HepG2 (cell line): ENCODE results near the gene TBX15. TPM values are rescaled to one million over a fixed set of nuclear protein-coding genes. Genes with fewer than 3 reads are reported as not detected.
A peak's percentile ranks its signal among the peaks of the same experiment; 100 is the strongest.

Source experiments
- AHR ChIP-seq: IDR thresholded peaks from 2 replicates; pipeline ENCODE4 v1.6.1; 2018; ENCODE audit warnings: missing genetic modification reagents, missing compliant biosample characterization
- ATF7-NPFF ChIP-seq: sonication (generic); formaldehyde crosslinking; IDR thresholded peaks from 2 replicates; pipeline ENCODE4 v1.8.1; 2023; ENCODE audit warnings: mild to moderate bottlenecking, low read depth, missing genetic modification reagents, moderate library complexity
- EP300 ChIP-seq, 3 experiments: sonication (generic) in 1 of 3; formaldehyde crosslinking in 1 of 3; IDR thresholded peaks; 2 replicates each; pipeline versions ENCODE4 v1.5.1 to v1.6.1; 2011 to 2020; ENCODE audit warnings: low read depth in 2 of 3, low read length in 2 of 3, borderline replicate concordance in 1 of 3, improper control_type of control experiment in 1 of 3, mild to moderate bottlenecking in 1 of 3, missing genetic modification reagents in 1 of 3, moderate library complexity in 1 of 3
- KLF16 ChIP-seq, 2 experiments: sonication (generic) in 1 of 2; formaldehyde crosslinking in 1 of 2; IDR thresholded peaks; 2 replicates each; pipeline versions ENCODE4 v1.6.1 to v1.8.0; 2016 to 2023; ENCODE audit warnings: missing genetic modification reagents in 2 of 2, missing compliant biosample characterization in 1 of 2
- MEF2D ChIP-seq: sonication (generic); formaldehyde crosslinking; IDR thresholded peaks from 2 replicates; pipeline ENCODE4 v1.5.1; 2020; ENCODE audit warnings: mild to moderate bottlenecking, missing genetic modification reagents
- REXO4 ChIP-seq: sonication (generic); formaldehyde crosslinking; IDR thresholded peaks from 2 replicates; pipeline ENCODE4 v1.8.0; 2022; ENCODE audit warnings: missing genetic modification reagents, mild to moderate bottlenecking, borderline replicate concordance
- SSRP1 ChIP-seq: IDR thresholded peaks from 2 replicates; pipeline ENCODE4 v1.6.1; 2016; ENCODE audit warnings: control low read depth
- ZNF225 ChIP-seq: sonication (generic); formaldehyde crosslinking; IDR thresholded peaks from 2 replicates; pipeline ENCODE4 v1.4.0; 2020; ENCODE audit warnings: mild to moderate bottlenecking, missing genetic modification reagents
- ZNF230 ChIP-seq: sonication (generic); formaldehyde crosslinking; IDR thresholded peaks from 2 replicates; pipeline ENCODE4 v1.4.0; 2020; ENCODE audit warnings: mild to moderate bottlenecking, missing genetic modification reagents
- ZNF333 ChIP-seq: sonication (generic); formaldehyde crosslinking; IDR thresholded peaks from 2 replicates; pipeline ENCODE4 v1.4.0; 2020; ENCODE audit warnings: mild to moderate bottlenecking, missing genetic modification reagents, borderline replicate concordance
- ZNF577 ChIP-seq: sonication (generic); formaldehyde crosslinking; IDR thresholded peaks from 2 replicates; pipeline ENCODE4 v1.4.0; 2020; ENCODE audit warnings: mild to moderate bottlenecking, low read depth, missing genetic modification reagents, borderline replicate concordance
- ZNF776 ChIP-seq: sonication (generic); formaldehyde crosslinking; IDR thresholded peaks from 2 replicates; pipeline ENCODE4 v1.4.0; 2020; ENCODE audit warnings: mild to moderate bottlenecking, missing genetic modification reagents
- polyA plus RNA-seq, 8 experiments: library from polyadenylated mRNA; depleted of rRNA in 3 of 8; stranded (reverse) in 7 of 8; unstranded in 1 of 8; fragments of >200 nt; fragmentation: Illumina TruSeq in 4 of 8; extraction: Trizol in 4 of 8; gene quantifications; 2 replicates each; pipeline versions ENCODE4 v1.2.1 to v1.2.3, GENCODE V29; 2011 to 2016; ENCODE audit warnings: low read depth in 4 of 8, missing spikeins in 1 of 8, mixed read lengths in 1 of 8; ENCODE audit not compliant: insufficient read depth in 1 of 8
- total RNA-seq, 5 experiments: library from RNA; depleted of rRNA; stranded (reverse); fragments of >200 nt; fragmentation: Illumina TruSeq; extraction: Trizol; gene quantifications; 2 replicates each; pipeline ENCODE4 v1.2.3, GENCODE V29; 2016; ENCODE audit warnings: low read depth in 1 of 5
- TF ChIP-seq, protein P1 (sequence below): sonication (generic); formaldehyde crosslinking; IDR thresholded peaks from 2 replicates; pipeline ENCODE4 v1.5.0; 2020; ENCODE audit warnings: mild to moderate bottlenecking, missing genetic modification reagents, borderline replicate concordance
- TF ChIP-seq, protein P2 (sequence below): sonication (generic); formaldehyde crosslinking; IDR thresholded peaks from 2 replicates; pipeline ENCODE4 v1.4.0; 2020; ENCODE audit warnings: missing genetic modification reagents
- TF ChIP-seq, protein P3 (sequence below): sonication (generic); formaldehyde crosslinking; IDR thresholded peaks from 2 replicates; pipeline ENCODE4 v1.4.0; 2020; ENCODE audit warnings: mild to moderate bottlenecking, missing genetic modification reagents, borderline replicate concordance
- TF ChIP-seq, protein P4 (sequence below): sonication (generic); formaldehyde crosslinking; IDR thresholded peaks from 2 replicates; pipeline ENCODE4 v1.5.1; 2020; ENCODE audit warnings: missing genetic modification reagents, mild to moderate bottlenecking, borderline replicate concordance
- TF ChIP-seq, protein P5 (sequence below): sonication (generic); formaldehyde crosslinking; IDR thresholded peaks from 2 replicates; pipeline ENCODE4 v1.5.0; 2020; ENCODE audit warnings: mild to moderate bottlenecking, missing genetic modification reagents

The TBX15 gene
- total and polyA plus RNA-seq, 2 of the 13 experiments (the other 11 are each of a cell fraction or from before 2014, with no cell fraction given): 0.42 to 1.9 TPM

DNA sequence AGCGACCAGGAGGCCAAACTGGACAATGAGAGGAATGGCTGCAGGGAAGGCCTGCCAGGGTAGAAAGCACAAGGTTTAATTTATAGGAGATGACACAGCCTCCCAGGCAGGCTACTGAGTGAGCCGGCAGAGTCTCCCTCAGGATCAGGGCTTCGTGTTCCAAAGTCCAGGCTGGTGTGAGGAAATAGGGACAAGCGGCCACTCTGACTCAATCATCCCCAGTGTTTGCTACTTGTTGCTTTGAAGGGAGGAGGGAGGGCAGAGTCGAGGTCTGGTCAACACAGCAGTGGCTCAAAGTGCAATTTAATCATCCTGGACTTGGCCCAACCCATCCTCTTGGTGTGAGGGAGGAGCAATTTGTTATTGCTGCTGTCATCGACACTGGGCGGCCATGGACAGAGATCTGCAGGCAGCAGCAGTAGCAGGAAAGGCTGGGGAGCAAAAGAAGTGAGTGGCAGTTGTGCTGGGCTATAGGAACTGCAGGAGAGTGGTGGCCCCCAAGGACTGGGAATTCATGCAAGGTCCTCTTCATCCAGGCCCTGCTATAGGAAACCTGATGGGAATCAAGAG lies 27.5 kb downstream of the TBX15 start (continued):
- no peak for TF ChIP-seq ZNF333
- TF ChIP-seq, protein P1, sequence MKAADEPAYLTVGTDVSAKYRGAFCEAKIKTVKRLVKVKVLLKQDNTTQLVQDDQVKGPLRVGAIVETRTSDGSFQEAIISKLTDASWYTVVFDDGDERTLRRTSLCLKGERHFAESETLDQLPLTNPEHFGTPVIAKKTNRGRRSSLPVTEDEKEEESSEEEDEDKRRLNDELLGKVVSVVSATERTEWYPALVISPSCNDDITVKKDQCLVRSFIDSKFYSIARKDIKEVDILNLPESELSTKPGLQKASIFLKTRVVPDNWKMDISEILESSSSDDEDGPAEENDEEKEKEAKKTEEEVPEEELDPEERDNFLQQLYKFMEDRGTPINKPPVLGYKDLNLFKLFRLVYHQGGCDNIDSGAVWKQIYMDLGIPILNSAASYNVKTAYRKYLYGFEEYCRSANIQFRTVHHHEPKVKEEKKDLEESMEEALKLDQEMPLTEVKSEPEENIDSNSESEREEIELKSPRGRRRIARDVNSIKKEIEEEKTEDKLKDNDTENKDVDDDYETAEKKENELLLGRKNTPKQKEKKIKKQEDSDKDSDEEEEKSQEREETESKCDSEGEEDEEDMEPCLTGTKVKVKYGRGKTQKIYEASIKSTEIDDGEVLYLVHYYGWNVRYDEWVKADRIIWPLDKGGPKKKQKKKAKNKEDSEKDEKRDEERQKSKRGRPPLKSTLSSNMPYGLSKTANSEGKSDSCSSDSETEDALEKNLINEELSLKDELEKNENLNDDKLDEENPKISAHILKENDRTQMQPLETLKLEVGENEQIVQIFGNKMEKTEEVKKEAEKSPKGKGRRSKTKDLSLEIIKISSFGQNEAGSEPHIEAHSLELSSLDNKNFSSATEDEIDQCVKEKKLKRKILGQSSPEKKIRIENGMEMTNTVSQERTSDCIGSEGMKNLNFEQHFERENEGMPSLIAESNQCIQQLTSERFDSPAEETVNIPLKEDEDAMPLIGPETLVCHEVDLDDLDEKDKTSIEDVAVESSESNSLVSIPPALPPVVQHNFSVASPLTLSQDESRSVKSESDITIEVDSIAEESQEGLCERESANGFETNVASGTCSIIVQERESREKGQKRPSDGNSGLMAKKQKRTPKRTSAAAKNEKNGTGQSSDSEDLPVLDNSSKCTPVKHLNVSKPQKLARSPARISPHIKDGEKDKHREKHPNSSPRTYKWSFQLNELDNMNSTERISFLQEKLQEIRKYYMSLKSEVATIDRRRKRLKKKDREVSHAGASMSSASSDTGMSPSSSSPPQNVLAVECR (CRISPR knock-in tag): peak; percentile 78; the same call in 1 of the 2 replicates
- TF ChIP-seq ATF7-NPFF (CRISPR knock-in tag): no peak
- TF ChIP-seq, protein P2, sequence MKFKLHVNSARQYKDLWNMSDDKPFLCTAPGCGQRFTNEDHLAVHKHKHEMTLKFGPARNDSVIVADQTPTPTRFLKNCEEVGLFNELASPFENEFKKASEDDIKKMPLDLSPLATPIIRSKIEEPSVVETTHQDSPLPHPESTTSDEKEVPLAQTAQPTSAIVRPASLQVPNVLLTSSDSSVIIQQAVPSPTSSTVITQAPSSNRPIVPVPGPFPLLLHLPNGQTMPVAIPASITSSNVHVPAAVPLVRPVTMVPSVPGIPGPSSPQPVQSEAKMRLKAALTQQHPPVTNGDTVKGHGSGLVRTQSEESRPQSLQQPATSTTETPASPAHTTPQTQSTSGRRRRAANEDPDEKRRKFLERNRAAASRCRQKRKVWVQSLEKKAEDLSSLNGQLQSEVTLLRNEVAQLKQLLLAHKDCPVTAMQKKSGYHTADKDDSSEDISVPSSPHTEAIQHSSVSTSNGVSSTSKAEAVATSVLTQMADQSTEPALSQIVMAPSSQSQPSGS (CRISPR knock-in tag): peak; percentile 95
- no peak for TF ChIP-seq SSRP1 (CRISPR knock-in tag)
- TF ChIP-seq MEF2D (CRISPR knock-in tag): peak; percentile 88; the same call in 1 of the 2 replicates
- TF ChIP-seq, protein P3, sequence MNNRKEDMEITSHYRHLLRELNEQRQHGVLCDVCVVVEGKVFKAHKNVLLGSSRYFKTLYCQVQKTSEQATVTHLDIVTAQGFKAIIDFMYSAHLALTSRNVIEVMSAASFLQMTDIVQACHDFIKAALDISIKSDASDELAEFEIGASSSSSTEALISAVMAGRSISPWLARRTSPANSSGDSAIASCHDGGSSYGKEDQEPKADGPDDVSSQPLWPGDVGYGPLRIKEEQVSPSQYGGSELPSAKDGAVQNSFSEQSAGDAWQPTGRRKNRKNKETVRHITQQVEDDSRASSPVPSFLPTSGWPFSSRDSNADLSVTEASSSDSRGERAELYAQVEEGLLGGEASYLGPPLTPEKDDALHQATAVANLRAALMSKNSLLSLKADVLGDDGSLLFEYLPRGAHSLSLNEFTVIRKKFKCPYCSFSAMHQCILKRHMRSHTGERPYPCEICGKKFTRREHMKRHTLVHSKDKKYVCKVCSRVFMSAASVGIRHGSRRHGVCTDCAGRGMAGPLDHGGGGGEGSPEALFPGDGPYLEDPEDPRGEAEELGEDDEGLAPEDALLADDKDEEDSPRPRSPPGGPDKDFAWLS (CRISPR knock-in tag): no peak
- peak; percentile 98 for TF ChIP-seq EP300 (IDR thresholded peaks at IDR 0.05; ENCODE audit: low read depth in 2 of 2, low read length in 2 of 2)
- peak; percentile 98 for TF ChIP-seq EP300 (CRISPR knock-in tag; IDR thresholded peaks at IDR 0.05; ENCODE audit: borderline replicate concordance)
- TF ChIP-seq, protein P4, sequence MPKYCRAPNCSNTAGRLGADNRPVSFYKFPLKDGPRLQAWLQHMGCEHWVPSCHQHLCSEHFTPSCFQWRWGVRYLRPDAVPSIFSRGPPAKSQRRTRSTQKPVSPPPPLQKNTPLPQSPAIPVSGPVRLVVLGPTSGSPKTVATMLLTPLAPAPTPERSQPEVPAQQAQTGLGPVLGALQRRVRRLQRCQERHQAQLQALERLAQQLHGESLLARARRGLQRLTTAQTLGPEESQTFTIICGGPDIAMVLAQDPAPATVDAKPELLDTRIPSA (CRISPR knock-in tag): no peak
- peak; percentile 74; the same call in 1 of the 2 replicates for TF ChIP-seq ZNF225 (CRISPR knock-in tag)
- TF ChIP-seq, protein P5, sequence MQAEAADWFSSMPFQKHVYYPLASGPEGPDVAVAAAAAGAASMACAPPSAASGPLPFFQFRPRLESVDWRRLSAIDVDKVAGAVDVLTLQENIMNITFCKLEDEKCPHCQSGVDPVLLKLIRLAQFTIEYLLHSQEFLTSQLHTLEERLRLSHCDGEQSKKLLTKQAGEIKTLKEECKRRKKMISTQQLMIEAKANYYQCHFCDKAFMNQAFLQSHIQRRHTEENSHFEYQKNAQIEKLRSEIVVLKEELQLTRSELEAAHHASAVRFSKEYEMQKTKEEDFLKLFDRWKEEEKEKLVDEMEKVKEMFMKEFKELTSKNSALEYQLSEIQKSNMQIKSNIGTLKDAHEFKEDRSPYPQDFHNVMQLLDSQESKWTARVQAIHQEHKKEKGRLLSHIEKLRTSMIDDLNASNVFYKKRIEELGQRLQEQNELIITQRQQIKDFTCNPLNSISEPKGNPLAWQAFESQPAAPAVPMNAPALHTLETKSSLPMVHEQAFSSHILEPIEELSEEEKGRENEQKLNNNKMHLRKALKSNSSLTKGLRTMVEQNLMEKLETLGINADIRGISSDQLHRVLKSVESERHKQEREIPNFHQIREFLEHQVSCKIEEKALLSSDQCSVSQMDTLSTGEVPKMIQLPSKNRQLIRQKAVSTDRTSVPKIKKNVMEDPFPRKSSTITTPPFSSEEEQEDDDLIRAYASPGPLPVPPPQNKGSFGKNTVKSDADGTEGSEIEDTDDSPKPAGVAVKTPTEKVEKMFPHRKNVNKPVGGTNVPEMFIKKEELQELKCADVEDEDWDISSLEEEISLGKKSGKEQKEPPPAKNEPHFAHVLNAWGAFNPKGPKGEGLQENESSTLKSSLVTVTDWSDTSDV: no peak
- no peak for TF ChIP-seq ZNF776
- TF ChIP-seq REXO4: no peak
- no peak for TF ChIP-seq ZNF577 (CRISPR knock-in tag)
- peak in 1 of 2 experiments; percentile 90; a peak in 2 of 4 replicates for TF ChIP-seq KLF16 (CRISPR knock-in tag; IDR thresholded peaks at IDR 0.05)
- TF ChIP-seq AHR (CRISPR knock-in tag): no peak
- TF ChIP-seq ZNF230: peak; percentile 37; the same call in 1 of the 2 replicates
